ENCODE measurements around the gene DAB2. TPM values are rescaled to one million over a fixed set of nuclear protein-coding genes. Genes with fewer than 3 reads are reported as not detected.

Gene DAB2
- polyA plus RNA-seq, 3 donors, result 189 to 235 (median 222) TPM

Other genes with a start within 250 kb of the DAB2 start
- gene FYB1, start 205.4 kb downstream of the DAB2 start, polyA plus RNA-seq (ENCODE audit: insufficient read length in 3 of 3), result 1 to 10 TPM; 3.9 to 4.4 (median 4.4) TPM
- gene C9, start 60.5 kb downstream of the DAB2 start, polyA plus RNA-seq (ENCODE audit: insufficient read length in 3 of 3), result under 1 TPM; 0.23 to 0.32 (median 0.27) TPM

All from renal cortex interstitium (tissue), 3 donors.